ENCODE results near the gene MTFP1. TPM values are rescaled to one million over a fixed set of nuclear protein-coding genes. Genes with fewer than 3 reads are reported as not detected.
A peak's percentile ranks its signal among the peaks of the same experiment; 100 is the strongest.

Gene MTFP1
- total RNA-seq, 1 donor from 2014 or later = 6.8 TPM

- no peak overlapping the region for H3K27ac ChIP-seq (ENCODE audit: low read depth, low read length)
- H3K27me3 ChIP-seq (ENCODE audit: control insufficient read depth in 3 of 3, insufficient read depth in 3 of 3, low read length in 3 of 3) = peaks cover 23 to 49% (median 41%) of the 10 kb centered on the region in 3 donors
- H3K9me3 ChIP-seq (ENCODE audit: control insufficient read depth in 3 of 3, low read length in 3 of 3) = no peaks in the 10 kb centered on the region
- no peaks in the 10 kb centered on the region for H3K36me3 ChIP-seq (ENCODE audit: control insufficient read depth in 3 of 3, insufficient read depth in 3 of 3, low read length in 3 of 3)
- peaks cover 9 to 14% (median 10%) of the 10 kb centered on the region in 3 donors for H3K4me1 ChIP-seq (ENCODE audit: control insufficient read depth in 3 of 3, insufficient read depth in 3 of 3, low read length in 3 of 3)
- no peak overlapping the region for H3K4me3 ChIP-seq (ENCODE audit: low read length in 3 of 3)
- H3K9ac ChIP-seq (ENCODE audit: low read depth in 1 of 3, low read length in 3 of 3) = no peak overlapping the region
Observed at GRCh38 chr22:30392661-30393321, 32.8 kb upstream of the MTFP1 start.

- H3K27ac ChIP-seq (ENCODE audit: low read depth, low read length) = no peak overlapping the region
- no peaks in the 10 kb centered on the region for H3K36me3 ChIP-seq (ENCODE audit: control insufficient read depth in 3 of 3, insufficient read depth in 3 of 3, low read length in 3 of 3)
- H3K27me3 ChIP-seq (ENCODE audit: control insufficient read depth in 3 of 3, insufficient read depth in 3 of 3, low read length in 3 of 3) = peaks cover 29 to 54% (median 46%) of the 10 kb centered on the region in 3 donors
- H3K9ac ChIP-seq (ENCODE audit: low read depth in 1 of 3, low read length in 3 of 3) = no peak overlapping the region
- H3K4me3 ChIP-seq (ENCODE audit: low read length in 3 of 3) = no peak overlapping the region
- peaks cover 10 to 19% (median 10%) of the 10 kb centered on the region in 3 donors for H3K4me1 ChIP-seq (ENCODE audit: control insufficient read depth in 3 of 3, insufficient read depth in 3 of 3, low read length in 3 of 3)
- no peaks in the 10 kb centered on the region for H3K9me3 ChIP-seq (ENCODE audit: control insufficient read depth in 3 of 3, low read length in 3 of 3)
Observed at GRCh38 chr22:30393322-30393680, 32.3 kb upstream of the MTFP1 start.

GRCh38 chr22:30393885-30394284 is 31.7 kb upstream of the MTFP1 start:
- Histone ChIP-seq H3K9me3 (ENCODE audit: control insufficient read depth in 3 of 3, low read length in 3 of 3) (no peaks in the 10 kb centered on the region), H3K27me3 (ENCODE audit: control insufficient read depth in 3 of 3, insufficient read depth in 3 of 3, low read length in 3 of 3) (peaks cover 34 to 60% (median 52%) of the 10 kb centered on the region in 3 donors), H3K27ac (ENCODE audit: low read depth, low read length) (no peak overlapping the region), H3K4me1 (ENCODE audit: control insufficient read depth in 3 of 3, insufficient read depth in 3 of 3, low read length in 3 of 3) (peaks cover 10 to 21% (median 11%) of the 10 kb centered on the region in 3 donors), H3K9ac (ENCODE audit: low read depth in 1 of 3, low read length in 3 of 3) (no peak overlapping the region), H3K36me3 (ENCODE audit: control insufficient read depth in 3 of 3, insufficient read depth in 3 of 3, low read length in 3 of 3) (no peaks in the 10 kb centered on the region), H3K4me3 (ENCODE audit: low read length in 3 of 3) (no peak overlapping the region)

GRCh38 chr22:30396871-30397655 is 28.5 kb upstream of the MTFP1 start, which contains the start of gene SEC14L2:
Gene SEC14L2, plus strand, starts transcription at chr22:30397018. Its CDS starts 99 bp downstream, at chr22:30397117.
- peak within 1 kb of the TSS; percentile 54 to 73 (median 61) for H3K4me3 ChIP-seq (ENCODE audit: low read length in 3 of 3)
- no peaks in the 10 kb centered on the region for H3K36me3 ChIP-seq (ENCODE audit: control insufficient read depth in 3 of 3, insufficient read depth in 3 of 3, low read length in 3 of 3)
- peaks cover 12 to 22% (median 12%) of the 10 kb centered on the region in 3 donors for H3K4me1 ChIP-seq (ENCODE audit: control insufficient read depth in 3 of 3, insufficient read depth in 3 of 3, low read length in 3 of 3)
- H3K27me3 ChIP-seq (ENCODE audit: control insufficient read depth in 3 of 3, insufficient read depth in 3 of 3, low read length in 3 of 3) = peaks cover 36 to 60% (median 60%) of the 10 kb centered on the region in 3 donors
- no peak within 1 kb of the TSS for H3K27ac ChIP-seq (ENCODE audit: low read depth, low read length)
- peak within 1 kb of the TSS; percentile 23 to 57 (median 54) for H3K9ac ChIP-seq (ENCODE audit: low read depth in 1 of 3, low read length in 3 of 3)
- H3K9me3 ChIP-seq (ENCODE audit: control insufficient read depth in 3 of 3, low read length in 3 of 3) = no peaks in the 10 kb centered on the region

- H3K4me3 ChIP-seq (ENCODE audit: low read length in 3 of 3) = peak overlapping the region; percentile 48 to 73 (median 61)
- H3K27me3 ChIP-seq (ENCODE audit: control insufficient read depth in 3 of 3, insufficient read depth in 3 of 3, low read length in 3 of 3) = peaks cover 36 to 55% (median 54%) of the 10 kb centered on the region in 3 donors
- no peaks in the 10 kb centered on the region for H3K9me3 ChIP-seq (ENCODE audit: control insufficient read depth in 3 of 3, low read length in 3 of 3)
- peaks cover 12 to 22% (median 12%) of the 10 kb centered on the region in 3 donors for H3K4me1 ChIP-seq (ENCODE audit: control insufficient read depth in 3 of 3, insufficient read depth in 3 of 3, low read length in 3 of 3)
- H3K36me3 ChIP-seq (ENCODE audit: control insufficient read depth in 3 of 3, insufficient read depth in 3 of 3, low read length in 3 of 3) = no peaks in the 10 kb centered on the region
- H3K27ac ChIP-seq (ENCODE audit: low read depth, low read length) = no peak overlapping the region
- peak overlapping the region; percentile 11 to 57 (median 23) for H3K9ac ChIP-seq (ENCODE audit: low read depth in 1 of 3, low read length in 3 of 3)
Observed at GRCh38 chr22:30397656-30398635, 27.6 kb upstream of the MTFP1 start.

- Histone ChIP-seq H3K27me3 (ENCODE audit: control insufficient read depth in 3 of 3, insufficient read depth in 3 of 3, low read length in 3 of 3) (peaks cover 28 to 46% (median 43%) of the 10 kb centered on the region in 3 donors), H3K9me3 (ENCODE audit: control insufficient read depth in 3 of 3, low read length in 3 of 3) (no peaks in the 10 kb centered on the region), H3K4me3 (ENCODE audit: low read length in 3 of 3) (no peak overlapping the region), H3K36me3 (ENCODE audit: control insufficient read depth in 3 of 3, insufficient read depth in 3 of 3, low read length in 3 of 3) (no peaks in the 10 kb centered on the region), H3K27ac (ENCODE audit: low read depth, low read length) (no peak overlapping the region), H3K4me1 (ENCODE audit: control insufficient read depth in 3 of 3, insufficient read depth in 3 of 3, low read length in 3 of 3) (peaks cover 12 to 22% (median 12%) of the 10 kb centered on the region in 3 donors), H3K9ac (ENCODE audit: low read depth in 1 of 3, low read length in 3 of 3) (no peak overlapping the region)
Observed at GRCh38 chr22:30398685-30399680, 26.6 kb upstream of the MTFP1 start.

GRCh38 chr22:30399718-30400117 is 25.9 kb upstream of the MTFP1 start:
- no peak overlapping the region for H3K4me3 ChIP-seq (ENCODE audit: low read length in 3 of 3)
- H3K9ac ChIP-seq (ENCODE audit: low read depth in 1 of 3, low read length in 3 of 3) = no peak overlapping the region
- peaks cover 26 to 46% (median 43%) of the 10 kb centered on the region in 3 donors for H3K27me3 ChIP-seq (ENCODE audit: control insufficient read depth in 3 of 3, insufficient read depth in 3 of 3, low read length in 3 of 3)
- peaks cover 12 to 22% (median 12%) of the 10 kb centered on the region in 3 donors for H3K4me1 ChIP-seq (ENCODE audit: control insufficient read depth in 3 of 3, insufficient read depth in 3 of 3, low read length in 3 of 3)
- H3K27ac ChIP-seq (ENCODE audit: low read depth, low read length) = no peak overlapping the region
- no peaks in the 10 kb centered on the region for H3K36me3 ChIP-seq (ENCODE audit: control insufficient read depth in 3 of 3, insufficient read depth in 3 of 3, low read length in 3 of 3)
- no peaks in the 10 kb centered on the region for H3K9me3 ChIP-seq (ENCODE audit: control insufficient read depth in 3 of 3, low read length in 3 of 3)

GRCh38 chr22:30400159-30400558 is 25.4 kb upstream of the MTFP1 start:
- Histone ChIP-seq H3K27me3 (ENCODE audit: control insufficient read depth in 3 of 3, insufficient read depth in 3 of 3, low read length in 3 of 3) (peaks cover 23 to 42% (median 39%) of the 10 kb centered on the region in 3 donors), H3K4me1 (ENCODE audit: control insufficient read depth in 3 of 3, insufficient read depth in 3 of 3, low read length in 3 of 3) (peaks cover 12 to 22% (median 12%) of the 10 kb centered on the region in 3 donors), H3K9me3 (ENCODE audit: control insufficient read depth in 3 of 3, low read length in 3 of 3) (no peaks in the 10 kb centered on the region), H3K27ac (ENCODE audit: low read depth, low read length) (no peak overlapping the region), H3K9ac (ENCODE audit: low read depth in 1 of 3, low read length in 3 of 3) (no peak overlapping the region), H3K36me3 (ENCODE audit: control insufficient read depth in 3 of 3, insufficient read depth in 3 of 3, low read length in 3 of 3) (no peaks in the 10 kb centered on the region), H3K4me3 (ENCODE audit: low read length in 3 of 3) (no peak overlapping the region)

Measured in skeletal muscle tissue (tissue), 4 donors.